ENCODE data around the gene TBKBP1. TPM values are rescaled to one million over a fixed set of nuclear protein-coding genes. Genes with fewer than 3 reads are reported as not detected.

TBKBP1 gene
- total and polyA plus RNA-seq, 2 experiments from 2014 or later: 22.6 to 143 TPM

- H3K4me3 ChIP-seq: no peak overlapping the region
- H3K4me1 ChIP-seq (ENCODE audit: low read depth): peaks cover 22% of the 10 kb centered on the region
- no peak for DNase-seq (ENCODE audit: low read depth in 1 of 2, low spot score in 1 of 2)
- H3K27ac ChIP-seq: no peak overlapping the region
- H3K27me3 ChIP-seq: no peaks in the 10 kb centered on the region
- no peaks in the 10 kb centered on the region for H3K9me3 ChIP-seq (ENCODE audit: low read depth)
- H3K36me3 ChIP-seq: peaks cover 9% of the 10 kb centered on the region
- no peak for TF ChIP-seq CTCF (IDR thresholded peaks at IDR 0.05; ENCODE audit: low read depth, low read length)
Measured at GRCh38 chr17:47707884-47708283, 13.9 kb downstream of the TBKBP1 start.

GRCh38 chr17:47708312-47708863 lies 14.4 kb downstream of the TBKBP1 start:
- Histone ChIP-seq H3K27me3 (no peaks in the 10 kb centered on the region), H3K4me1 (ENCODE audit: low read depth) (peaks cover 22% of the 10 kb centered on the region), H3K36me3 (peaks cover 9% of the 10 kb centered on the region), H3K9me3 (ENCODE audit: low read depth) (no peaks in the 10 kb centered on the region), H3K27ac (no peak overlapping the region), H3K4me3 (no peak overlapping the region)
- no peak for DNase-seq (ENCODE audit: low read depth in 1 of 2, low spot score in 1 of 2)
- TF ChIP-seq CTCF (IDR thresholded peaks at IDR 0.05; ENCODE audit: low read depth, low read length): no peak

GRCh38 chr17:47708864-47709541 lies 15.0 kb downstream of the TBKBP1 start:
- Histone ChIP-seq H3K9me3 (ENCODE audit: low read depth) (no peaks in the 10 kb centered on the region), H3K4me3 (no peak overlapping the region), H3K4me1 (ENCODE audit: low read depth) (peaks cover 22% of the 10 kb centered on the region), H3K27ac (no peak overlapping the region), H3K36me3 (peaks cover 9% of the 10 kb centered on the region), H3K27me3 (no peaks in the 10 kb centered on the region)
- no peak for TF ChIP-seq CTCF (IDR thresholded peaks at IDR 0.05; ENCODE audit: low read depth, low read length)
- peak in 1 of 2 donors; percentile 74 for DNase-seq (ENCODE audit: low read depth in 1 of 2, low spot score in 1 of 2)

- Histone ChIP-seq H3K27me3 (no peaks in the 10 kb centered on the region), H3K4me1 (ENCODE audit: low read depth) (peaks cover 22% of the 10 kb centered on the region), H3K36me3 (peaks cover 9% of the 10 kb centered on the region), H3K27ac (no peak overlapping the region), H3K9me3 (ENCODE audit: low read depth) (no peaks in the 10 kb centered on the region), H3K4me3 (no peak overlapping the region)
- no peak for DNase-seq (ENCODE audit: low read depth in 1 of 2, low spot score in 1 of 2)
- no peak for TF ChIP-seq CTCF (IDR thresholded peaks at IDR 0.05; ENCODE audit: low read depth, low read length)
Measured at GRCh38 chr17:47709594-47709993, 15.6 kb downstream of the TBKBP1 start.

- no peaks in the 10 kb centered on the region for H3K27me3 ChIP-seq
Measured at GRCh38 chr17:47711366-47712099, 17.6 kb downstream of the TBKBP1 start.

More at GRCh38 chr17:47711366-47712099, 17.6 kb downstream of the TBKBP1 start:
- DNase-seq (ENCODE audit: low read depth in 1 of 2, low spot score in 1 of 2): no peak
- H3K4me1 ChIP-seq (ENCODE audit: low read depth): peaks cover 12% of the 10 kb centered on the region
- no peaks in the 10 kb centered on the region for H3K9me3 ChIP-seq (ENCODE audit: low read depth)
- H3K4me3 ChIP-seq: no peak overlapping the region
- TF ChIP-seq CTCF (IDR thresholded peaks at IDR 0.05; ENCODE audit: low read depth, low read length): no peak
- H3K36me3 ChIP-seq: peaks cover 9% of the 10 kb centered on the region
- H3K27ac ChIP-seq: no peak overlapping the region
